Glomerular endothelial cell (primary cell): ENCODE measurements around the gene MYPOP. TPM values are rescaled to one million over a fixed set of nuclear protein-coding genes. Genes with fewer than 3 reads are reported as not detected.
A peak's percentile ranks its signal among the peaks of the same experiment; 100 is the strongest.
"Not testable (repeated sequence)": the region's sequence is repeated elsewhere in the genome, so short reads cannot be mapped to it uniquely, and the experiment has no call there.

Experiments used
- DNase-seq: peaks from one replicate; pipeline ENCODE4 v3.0.0-alpha.2; 2011; ENCODE audit warnings: low read depth, low spot score; ENCODE audit errors: extremely low read depth
- total RNA-seq: library from RNA; depleted of rRNA; stranded (reverse); fragments of >200 nt; gene quantifications from 2 replicates; pipeline ENCODE4 v1.2.3, GENCODE V29; 2015

The MYPOP gene
- total RNA-seq, 1 donor from 2014 or later, result 7.4 TPM

- no peak for DNase-seq
Observed at GRCh38 chr19:45883881-45884681, 18.3 kb downstream of the MYPOP start.

GRCh38 chr19:45883586-45883880 lies 18.9 kb downstream of the MYPOP start:
- DNase-seq, result no peak

- peak; percentile 39 for DNase-seq
Observed at GRCh38 chr19:45882652-45883585, 19.5 kb downstream of the MYPOP start.

GRCh38 chr19:45881909-45882528 lies 20.4 kb downstream of the MYPOP start:
- no peak for DNase-seq

- DNase-seq, result no peak
Observed at GRCh38 chr19:45881082-45881908, 21.1 kb downstream of the MYPOP start.

- DNase-seq, result no peak
Observed at GRCh38 chr19:45879971-45880370, 22.4 kb downstream of the MYPOP start.

- DNase-seq, result no peak
Observed at GRCh38 chr19:45879055-45879454, 23.4 kb downstream of the MYPOP start.

GRCh38 chr19:45878043-45878794 lies 24.2 kb downstream of the MYPOP start:
- DNase-seq, result no peak

GRCh38 chr19:45876411-45877197 lies 25.8 kb downstream of the MYPOP start:
- no peak for DNase-seq

GRCh38 chr19:45876161-45876410 lies 26.3 kb downstream of the MYPOP start:
- DNase-seq, result no peak

- no peak for DNase-seq
Observed at GRCh38 chr19:45874620-45874966, 27.8 kb downstream of the MYPOP start.

GRCh38 chr19:45873219-45873772 lies 29.1 kb downstream of the MYPOP start:
- DNase-seq, result no peak

GRCh38 chr19:45872095-45872919 lies 30.1 kb downstream of the MYPOP start:
- DNase-seq, result no peak

- no peak for DNase-seq
Observed at GRCh38 chr19:45870798-45871197, 31.6 kb downstream of the MYPOP start.

- not testable (repeated sequence) for DNase-seq
Observed at GRCh38 chr19:45867241-45867640, 35.2 kb downstream of the MYPOP start.

- no peak for DNase-seq
Observed at GRCh38 chr19:45866400-45867176, 35.8 kb downstream of the MYPOP start.

- DNase-seq, result no peak
Observed at GRCh38 chr19:45865269-45865948, 37.0 kb downstream of the MYPOP start.
